SK-N-SH (cell line): Measurements from ENCODE around the gene CEP112. TPM values are rescaled to one million over a fixed set of nuclear protein-coding genes. Genes with fewer than 3 reads are reported as not detected.

Source experiments
- CTCF ChIA-PET: fragments of 300-600, 350-600 bp; formaldehyde crosslinking; extraction: SDS; loops from one replicate; lab custom pipeline; 2021; lab: Yijun Ruan, JAX
- POLR2A ChIA-PET: fragments of 350-600 bp; sonication (Branson Sonifier 250); formaldehyde crosslinking; extraction: SDS; loops from one replicate; lab custom pipeline; 2020; ENCODE audit warnings: antibody characterized with exemption, inconsistent platforms; lab: Yijun Ruan, JAX
- DNase-seq: peaks from one replicate; pipeline ENCODE4 v3.0.0; 2012
- H2AFZ ChIP-seq: fragments of 200-600 bp; sonication (generic); 2 replicates; pipeline ENCODE4 v1.8.1; 2016; ENCODE audit warnings: antibody characterized with exemption, mild to moderate bottlenecking, low read depth
- H3F3A ChIP-seq: fragments of 200-600 bp; sonication (generic); replicated peaks from 2 replicates; pipeline ENCODE3; 2016; ENCODE audit warnings: antibody characterized with exemption, mild to moderate bottlenecking; ENCODE audit not compliant: insufficient read depth
- H3K27ac ChIP-seq, 2 experiments: fragments of 200-500 bp in 1 of 2; fragments of 200-600 bp in 1 of 2; sonication (Bioruptor generic) in 1 of 2; sonication (generic), shearing (Covaris generic) in 1 of 2; 2 replicates each; pipeline versions ENCODE4 v1.5.1 to v1.6.1; 2014 to 2016; ENCODE audit warnings: low read depth in 2 of 2, inconsistent platforms in 1 of 2, low read length in 1 of 2, mild to moderate bottlenecking in 1 of 2, mixed read lengths in 1 of 2
- H3K27me3 ChIP-seq: fragments of 200-600 bp; sonication (generic), shearing (Covaris generic); 2 replicates; pipeline ENCODE4 v1.6.1; 2016; ENCODE audit warnings: mixed run types; ENCODE audit not compliant: insufficient read depth
- H3K36me3 ChIP-seq, 2 experiments: fragments of 200-500 bp in 1 of 2; fragments of 200-600 bp in 1 of 2; sonication (Bioruptor generic) in 1 of 2; sonication (generic) in 1 of 2; replicated peaks in 1 of 2; 2 replicates each; pipeline versions ENCODE3 to v1.5.1; 2014 to 2016; ENCODE audit warnings: low read length in 1 of 2, mild to moderate bottlenecking in 1 of 2; ENCODE audit not compliant: insufficient read depth in 2 of 2, control insufficient read depth in 1 of 2
- H3K4me1 ChIP-seq, 2 experiments: fragments of 200-500 bp in 1 of 2; fragments of 200-600 bp in 1 of 2; sonication (Bioruptor generic) in 1 of 2; sonication (generic), shearing (Covaris generic) in 1 of 2; 2 replicates each; pipeline versions ENCODE4 v1.5.1 to v1.6.1; 2014 to 2016; ENCODE audit warnings: low read depth in 1 of 2, low read length in 1 of 2, mixed run types in 1 of 2; ENCODE audit not compliant: insufficient read depth in 2 of 2, control insufficient read depth in 1 of 2
- H3K4me2 ChIP-seq: fragments of 200-600 bp; sonication (generic), shearing (Covaris generic); 2 replicates; pipeline ENCODE4 v1.6.1; 2017; ENCODE audit warnings: mixed run types
- H3K4me3 ChIP-seq, 2 experiments: fragments of 200-500 bp in 1 of 2; fragments of 200-600 bp in 1 of 2; sonication (Bioruptor generic) in 1 of 2; sonication (generic), shearing (Covaris generic) in 1 of 2; 2 replicates each; pipeline versions ENCODE4 v1.5.1 to v1.8.1; 2014 to 2016; ENCODE audit warnings: low read depth in 2 of 2, inconsistent platforms in 1 of 2, low read length in 1 of 2, mild to moderate bottlenecking in 1 of 2, mixed read lengths in 1 of 2, moderate library complexity in 1 of 2
- H3K79me2 ChIP-seq: fragments of 200-600 bp; sonication (generic); 2 replicates; pipeline ENCODE4 v1.8.1; 2017; ENCODE audit warnings: mild to moderate bottlenecking; ENCODE audit not compliant: insufficient read depth
- H3K9ac ChIP-seq: fragments of 200-600 bp; sonication (generic); 2 replicates; pipeline ENCODE4 v1.6.1; 2017; ENCODE audit warnings: mixed run types
- H3K9me2 ChIP-seq: fragments of 200-600 bp; sonication (generic); 2 replicates; pipeline ENCODE4 v1.6.1; 2017; ENCODE audit warnings: mixed run types
- H3K9me3 ChIP-seq: fragments of 200-600 bp; sonication (generic); 2 replicates; pipeline ENCODE4 v1.6.1; 2017; ENCODE audit warnings: mixed run types, mild to moderate bottlenecking, moderate library complexity
- H4K20me1 ChIP-seq: fragments of 200-600 bp; sonication (generic); 2 replicates; pipeline ENCODE4 v1.6.1; 2017; ENCODE audit warnings: mild to moderate bottlenecking, mixed run types; ENCODE audit not compliant: insufficient read depth
- CTCF ChIP-seq: fragments of 200-600 bp; sonication (generic); IDR thresholded peaks from 2 replicates; pipeline ENCODE4 v1.6.1; 2017; ENCODE audit warnings: antibody characterized with exemption, mild to moderate bottlenecking, moderate library complexity
- ELF1 ChIP-seq: IDR thresholded peaks from 2 replicates; pipeline ENCODE4 v1.4.0; 2012
- EP300 ChIP-seq, 2 experiments: IDR thresholded peaks; 2 replicates each; pipeline versions ENCODE4 v1.4.0 to v1.6.1; 2012; ENCODE audit warnings: borderline replicate concordance in 1 of 2, low read depth in 1 of 2, low read length in 1 of 2
- EZH2phosphoT487 ChIP-seq: fragments of 200-600 bp; sonication (generic); IDR thresholded peaks from 2 replicates; pipeline ENCODE4 v1.6.1; 2017; ENCODE audit warnings: low read depth, mixed run types, mild to moderate bottlenecking, antibody characterized with exemption, moderate library complexity, borderline replicate concordance
- FOSL2 ChIP-seq: IDR thresholded peaks from 2 replicates; pipeline ENCODE4 v1.4.0; 2012; ENCODE audit warnings: low read depth, mild to moderate bottlenecking, moderate library complexity, borderline replicate concordance
- FOXM1 ChIP-seq: IDR thresholded peaks from 2 replicates; pipeline ENCODE4 v1.4.0; 2012; ENCODE audit warnings: low read depth, mild to moderate bottlenecking
- GABPA ChIP-seq: IDR thresholded peaks from 2 replicates; pipeline ENCODE4 v1.4.0; 2012; ENCODE audit warnings: low read depth, mild to moderate bottlenecking
- JUND ChIP-seq: IDR thresholded peaks from 2 replicates; pipeline ENCODE4 v1.4.0; 2012
- MAX ChIP-seq: IDR thresholded peaks from 2 replicates; pipeline ENCODE4 v1.4.0; 2012; ENCODE audit warnings: low read depth
- MXI1 ChIP-seq: IDR thresholded peaks from 2 replicates; pipeline ENCODE4 v1.6.1; 2012; ENCODE audit warnings: mild to moderate bottlenecking, low read depth, low read length, improper control_type of control experiment
- PBX3 ChIP-seq: IDR thresholded peaks from 2 replicates; pipeline ENCODE4; 2012
- POLR2AphosphoS5 ChIP-seq: IDR thresholded peaks from 2 replicates; pipeline ENCODE4 v1.6.1; 2012; ENCODE audit warnings: low read depth, low read length
- RCOR1 ChIP-seq: fragments of 150-350 bp; IDR thresholded peaks from 2 replicates; pipeline ENCODE4 v1.6.1; 2017; ENCODE audit warnings: antibody characterized with exemption, low read length
- RFX5 ChIP-seq: IDR thresholded peaks from 2 replicates; pipeline ENCODE4 v1.6.1; 2012; ENCODE audit warnings: mild to moderate bottlenecking, improper control_type of control experiment, low read length
- SMC3 ChIP-seq: IDR thresholded peaks from 2 replicates; pipeline ENCODE4 v1.6.1; 2012; ENCODE audit warnings: low read depth, low read length, improper control_type of control experiment
- TAF1 ChIP-seq: IDR thresholded peaks from 2 replicates; pipeline ENCODE4 v1.6.1; 2012; ENCODE audit warnings: low read depth, mild to moderate bottlenecking, low read length, moderate library complexity, borderline replicate concordance
- TCF12 ChIP-seq: IDR thresholded peaks from 2 replicates; pipeline ENCODE4 v1.4.0; 2012
- TEAD4 ChIP-seq: IDR thresholded peaks from 2 replicates; pipeline ENCODE4 v1.4.0; 2012; ENCODE audit warnings: mild to moderate bottlenecking, borderline replicate concordance; ENCODE audit not compliant: insufficient read depth
- USF1 ChIP-seq: IDR thresholded peaks from 2 replicates; pipeline ENCODE4 v1.4.0; 2012; ENCODE audit warnings: low read depth, borderline replicate concordance
- YY1 ChIP-seq: IDR thresholded peaks from 2 replicates; pipeline ENCODE4 v1.4.0; 2012; ENCODE audit warnings: low read depth, mild to moderate bottlenecking
- WGBS: methylation state at CpG from one replicate; pipeline ENCODE4 v1.1.6; 2017; ENCODE audit warnings: low lambda C conversion rate; 5-methylcytosine and 5-hydroxymethylcytosine counted together
- polyA plus RNA-seq, 3 experiments: library from polyadenylated mRNA; depleted of rRNA; stranded (reverse); fragments of >200 nt; gene quantifications; 2 replicates each; pipeline ENCODE4 v1.2.3, GENCODE V29; 2012
- TF ChIP-seq, protein P1 (sequence below): fragments of 150-350 bp; IDR thresholded peaks from 2 replicates; pipeline ENCODE4 v1.6.1; 2016; ENCODE audit warnings: mild to moderate bottlenecking, low read depth, low read length

CEP112 gene
- polyA plus RNA-seq, 1 of the 3 experiments (the other 2 are of a cell fraction) = 7.9 TPM

DNA sequence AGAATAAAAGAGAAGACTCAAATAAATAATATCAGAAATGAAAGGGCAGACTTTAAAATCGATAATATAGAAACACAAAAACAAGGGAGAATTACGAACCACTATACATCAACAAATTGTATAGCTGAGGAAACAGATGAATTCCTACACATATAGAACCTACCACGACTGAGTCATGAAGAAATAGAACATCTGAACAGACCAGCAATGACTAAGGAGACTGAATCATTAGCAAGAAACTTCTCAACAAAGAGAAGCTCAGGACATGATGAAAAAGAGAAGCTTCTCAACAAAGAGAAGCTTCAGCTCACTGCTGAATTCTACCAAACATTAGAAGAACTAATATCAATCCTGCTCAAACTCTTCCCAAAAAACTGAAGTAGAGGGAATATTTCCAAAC is 255.9 kb downstream of the CEP112 start (continued):
- TF ChIP-seq, protein P1, sequence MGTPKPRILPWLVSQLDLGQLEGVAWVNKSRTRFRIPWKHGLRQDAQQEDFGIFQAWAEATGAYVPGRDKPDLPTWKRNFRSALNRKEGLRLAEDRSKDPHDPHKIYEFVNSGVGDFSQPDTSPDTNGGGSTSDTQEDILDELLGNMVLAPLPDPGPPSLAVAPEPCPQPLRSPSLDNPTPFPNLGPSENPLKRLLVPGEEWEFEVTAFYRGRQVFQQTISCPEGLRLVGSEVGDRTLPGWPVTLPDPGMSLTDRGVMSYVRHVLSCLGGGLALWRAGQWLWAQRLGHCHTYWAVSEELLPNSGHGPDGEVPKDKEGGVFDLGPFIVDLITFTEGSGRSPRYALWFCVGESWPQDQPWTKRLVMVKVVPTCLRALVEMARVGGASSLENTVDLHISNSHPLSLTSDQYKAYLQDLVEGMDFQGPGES = no peak
- TF ChIP-seq TCF12 = no peak
- no peak for TF ChIP-seq YY1
- no peak for TF ChIP-seq CTCF
- TF ChIP-seq RCOR1 = no peak
- no peak for TF ChIP-seq USF1
- no peak for TF ChIP-seq JUND
- TF ChIP-seq ELF1 = no peak
- TF ChIP-seq GABPA = no peak
- TF ChIP-seq FOXM1 = no peak
- no peak for TF ChIP-seq PBX3

GRCh38 chr17:65933290-65933689 is 258.6 kb downstream of the CEP112 start:
- WGBS = 68% methylated on average over 4 of the region's 4 CpGs

More at GRCh38 chr17:65933290-65933689, 258.6 kb downstream of the CEP112 start:
- TF ChIP-seq EZH2phosphoT487 = no peak
- no peak for TF ChIP-seq RFX5
- TF ChIP-seq MAX = no peak
- no peak for TF ChIP-seq FOSL2
- TF ChIP-seq SMC3 = no peak
- TF ChIP-seq MXI1 = no peak
- no peak for TF ChIP-seq YY1
- TF ChIP-seq POLR2AphosphoS5 = no peak
- TF ChIP-seq RCOR1 = no peak
- TF ChIP-seq TEAD4 = no peak
- no peak for TF ChIP-seq CTCF
- TF ChIP-seq JUND = no peak
- TF ChIP-seq EP300 (IDR thresholded peaks at IDR 0.05; ENCODE audit: borderline replicate concordance in 1 of 2, low read depth in 1 of 2, low read length in 1 of 2) = no peak
- no peak for TF ChIP-seq TAF1
- TF ChIP-seq, all 33 proteins: peak for 0
- H3K4me1 ChIP-seq = no peaks in the 10 kb centered on the region; a peak in 1 of 4 replicates
- DNase-seq = no peak
- no peak overlapping the region for H3K4me3 ChIP-seq
- peaks cover 6% of the 10 kb centered on the region for H3F3A ChIP-seq
- H3K9me2 ChIP-seq = no peaks in the 10 kb centered on the region
- no peak overlapping the region for H3K9ac ChIP-seq
- H3K9me3 ChIP-seq = peaks cover 9% of the 10 kb centered on the region
- H3K4me2 ChIP-seq = no peak overlapping the region
- H3K27me3 ChIP-seq = no peaks in the 10 kb centered on the region
- H3K79me2 ChIP-seq = no peaks in the 10 kb centered on the region
- H2AFZ ChIP-seq = no peak overlapping the region
- ChIA-PET CTCF (no interaction called here), POLR2A (no interaction called here)
- no peaks in the 10 kb centered on the region for H3K36me3 ChIP-seq
- no peak overlapping the region for H3K27ac ChIP-seq
- H4K20me1 ChIP-seq = no peaks in the 10 kb centered on the region
